GM18505 (cell line): ENCODE data around the gene SKI.

ENCODE experiments used
- ATAC-seq: cut with Tn5 transposase; IDR thresholded peaks from one replicate; pipeline ENCODE4 v1.9.1; 2021; ENCODE audit not compliant: unreplicated experiment
- POLR2A ChIP-seq: IDR thresholded peaks from 4 replicates; pipeline ENCODE4 v1.6.1; 2011; ENCODE audit warnings: borderline replicate concordance; ENCODE audit not compliant: insufficient read depth, insufficient read length; ENCODE audit errors: extremely low read depth

The SKI gene

GRCh38 chr1:2188336-2188735 lies 39.8 kb upstream of the SKI start:
- no peak for TF ChIP-seq POLR2A
- no peak for ATAC-seq

GRCh38 chr1:2189459-2190425 lies 38.4 kb upstream of the SKI start:
- ATAC-seq = peak; percentile 34
- peak; percentile 19 for TF ChIP-seq POLR2A

GRCh38 chr1:2190491-2190976 lies 37.6 kb upstream of the SKI start:
- TF ChIP-seq POLR2A = no peak
- no peak for ATAC-seq

GRCh38 chr1:2192031-2192995 lies 35.8 kb upstream of the SKI start:
- ATAC-seq = no peak
- no peak for TF ChIP-seq POLR2A

- ATAC-seq = no peak
- TF ChIP-seq POLR2A = no peak
Observed at GRCh38 chr1:2193514-2194281, 34.4 kb upstream of the SKI start.

GRCh38 chr1:2194319-2194897 lies 33.7 kb upstream of the SKI start, which contains the start of gene FAAP20:
FAAP20 (minus strand) TSS chr1:2194772; CDS start chr1:2194749, 23 bp downstream.
- ATAC-seq = peak; percentile 50
- peak; percentile 54 for TF ChIP-seq POLR2A

GRCh38 chr1:2194898-2195673 lies 33.0 kb upstream of the SKI start:
- peak; percentile 65 for ATAC-seq
- TF ChIP-seq POLR2A = no peak

- TF ChIP-seq POLR2A = no peak
- no peak for ATAC-seq
Observed at GRCh38 chr1:2195785-2196184, 32.3 kb upstream of the SKI start.

GRCh38 chr1:2196901-2197638 lies 31.0 kb upstream of the SKI start:
- no peak for TF ChIP-seq POLR2A
- no peak for ATAC-seq

- ATAC-seq = no peak
- no peak for TF ChIP-seq POLR2A
Observed at GRCh38 chr1:2197707-2198165, 30.4 kb upstream of the SKI start.

GRCh38 chr1:2198571-2198970 lies 29.5 kb upstream of the SKI start:
- no peak for ATAC-seq
- no peak for TF ChIP-seq POLR2A
